ENCODE results near the gene IKZF2.

Gene IKZF2

DNA sequence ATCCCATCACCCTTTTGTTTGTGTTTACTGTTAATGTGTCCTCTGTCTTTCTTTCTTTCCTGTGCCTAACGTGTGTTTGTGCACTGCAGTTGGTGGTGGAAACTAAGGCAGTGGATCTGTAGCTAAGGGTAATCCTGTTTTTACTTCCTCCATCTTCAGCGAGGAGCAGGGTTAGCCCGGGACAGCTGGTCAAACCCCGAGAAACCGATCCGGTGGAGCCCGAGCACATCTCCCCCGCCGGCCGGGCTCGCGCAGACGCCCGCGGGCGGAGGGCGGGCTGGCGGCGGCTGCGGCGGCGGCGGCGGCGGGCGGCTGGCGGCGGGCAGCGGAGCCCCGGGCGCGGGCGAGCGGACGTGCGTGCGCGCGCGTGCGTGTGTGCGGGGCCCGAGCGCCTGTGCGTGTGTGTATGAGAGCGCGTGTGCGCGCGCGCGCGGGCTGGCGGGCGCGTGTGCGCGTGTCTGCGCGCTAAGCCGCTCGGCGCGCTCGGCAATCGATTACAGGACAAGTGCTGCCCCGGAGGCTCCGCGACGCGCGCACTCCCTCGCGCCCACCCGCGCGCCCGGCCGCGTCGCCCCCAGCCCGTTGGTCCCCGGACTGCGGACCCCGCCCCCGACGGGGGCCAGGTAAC lies at the start of gene IKZF2:
TSS of gene IKZF2 (minus strand) at position 176 of the 628 bp plus-strand sequence. CDS start 2,983 bp downstream, outside the sequence.
- peak; percentile 58 for DNase-seq (ENCODE audit: low spot score)

DNA sequence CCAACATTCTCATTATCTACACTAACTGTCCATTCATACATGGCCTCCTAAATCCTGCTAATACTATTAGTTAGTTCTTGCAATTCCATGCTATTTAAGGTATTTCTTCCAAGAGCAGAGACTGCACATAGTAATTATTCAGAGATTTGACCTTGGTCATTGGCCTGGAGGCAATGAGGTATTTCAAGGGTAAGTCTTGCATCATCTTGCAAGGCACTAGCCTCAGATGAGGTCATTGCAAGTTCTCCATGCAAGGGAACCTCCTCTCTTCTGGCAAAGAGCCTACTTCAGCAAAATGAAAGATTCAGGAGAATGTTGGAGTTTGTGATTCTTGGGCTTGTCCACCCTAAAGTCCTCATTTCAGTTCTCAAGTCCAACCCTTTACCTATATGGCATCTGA lies 48.5 kb upstream of the IKZF2 start:
- DNase-seq (ENCODE audit: low spot score): no peak

DNA sequence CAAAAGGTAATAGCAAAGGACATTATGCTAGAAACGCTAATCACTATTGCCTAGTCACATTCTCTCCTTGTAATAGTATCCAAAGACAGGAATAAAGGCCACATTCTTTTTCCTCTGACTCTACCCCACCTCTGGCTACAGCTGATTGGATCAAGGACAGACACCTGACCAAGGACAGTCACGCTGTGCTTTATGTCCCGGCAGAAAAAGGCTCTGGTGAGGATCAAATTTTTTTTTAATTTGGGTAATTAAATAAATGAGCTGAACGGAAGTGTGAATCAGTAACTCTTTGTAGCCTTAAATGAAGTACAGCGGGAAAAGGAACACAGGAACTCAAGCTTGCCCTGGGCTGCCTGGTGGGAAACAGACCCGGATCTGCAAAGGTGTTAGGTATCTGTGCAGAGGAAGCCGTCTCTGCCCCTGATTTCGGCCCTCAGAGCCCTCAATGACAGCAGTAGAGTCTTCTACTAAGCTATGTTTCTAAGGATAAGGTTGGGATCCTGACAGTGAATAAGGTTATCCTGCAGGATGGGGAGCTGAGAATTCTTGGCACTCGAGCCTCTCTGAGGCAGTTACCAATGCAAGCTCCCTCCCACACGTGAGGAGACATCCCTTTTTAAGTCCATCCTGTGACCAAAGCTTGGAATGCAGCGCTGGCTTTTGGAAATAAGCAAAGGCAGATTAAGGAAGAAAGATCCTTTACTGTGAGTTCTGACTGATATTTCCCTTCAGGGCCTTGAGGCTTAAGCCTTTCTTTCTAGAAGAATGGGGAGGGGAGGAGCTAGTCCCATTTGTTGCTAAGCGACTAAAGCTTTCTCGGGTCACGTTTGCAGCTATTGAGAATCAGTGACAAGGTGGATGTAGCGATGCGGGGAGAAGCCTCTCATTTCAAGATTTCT lies 37.8 kb upstream of the IKZF2 start:
- no peak for DNase-seq (ENCODE audit: low spot score)

DNA sequence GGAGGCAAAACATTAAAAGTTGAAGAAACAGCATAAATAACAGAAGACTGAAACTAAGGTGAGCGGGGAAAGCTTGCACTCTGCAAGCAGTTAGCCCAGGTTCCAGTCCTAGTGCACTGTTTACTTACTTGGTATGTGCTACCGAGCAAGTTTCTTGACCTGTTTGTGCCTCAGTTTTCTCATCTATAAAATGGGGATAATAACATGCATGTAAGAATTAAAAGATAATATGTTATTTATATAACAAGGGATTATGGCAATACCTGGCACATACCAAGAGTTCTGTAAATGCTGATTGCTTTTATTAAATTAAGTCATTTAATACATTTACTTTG lies 37.1 kb upstream of the IKZF2 start:
- no peak for DNase-seq (ENCODE audit: low spot score)

DNA sequence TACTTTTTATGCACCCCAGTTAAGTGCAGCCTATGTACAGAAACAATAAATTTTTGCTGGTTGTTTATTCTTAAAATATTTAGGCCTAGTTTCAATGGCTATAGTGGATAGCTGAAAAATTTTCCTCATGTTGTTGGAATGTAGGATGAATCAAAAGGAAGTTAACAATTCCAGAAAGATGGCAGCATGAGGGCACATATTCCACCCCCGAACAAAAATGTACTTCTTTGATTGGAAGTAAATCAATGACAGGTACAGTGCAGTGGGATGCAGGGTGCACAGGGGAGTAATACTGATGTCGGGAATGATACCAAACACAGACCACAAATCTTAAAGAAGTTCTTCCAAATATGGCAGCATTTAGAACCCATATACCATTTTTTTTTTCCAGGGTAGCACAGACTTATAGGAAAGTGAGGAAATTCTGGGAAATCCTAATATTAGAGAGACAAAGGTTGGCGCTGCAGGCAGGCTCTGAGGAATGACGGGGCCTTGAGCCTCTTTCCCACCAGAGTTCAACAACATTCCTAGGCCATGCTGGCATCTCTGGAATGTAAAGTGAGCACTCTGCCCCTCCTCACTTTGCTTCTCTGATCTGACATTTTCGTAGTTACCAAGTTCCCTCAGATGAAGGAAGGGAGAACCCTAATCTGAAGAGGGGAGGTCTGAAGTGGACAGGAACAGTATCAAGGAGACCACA lies 36.6 kb upstream of the IKZF2 start:
- DNase-seq (ENCODE audit: low spot score): no peak

DNA sequence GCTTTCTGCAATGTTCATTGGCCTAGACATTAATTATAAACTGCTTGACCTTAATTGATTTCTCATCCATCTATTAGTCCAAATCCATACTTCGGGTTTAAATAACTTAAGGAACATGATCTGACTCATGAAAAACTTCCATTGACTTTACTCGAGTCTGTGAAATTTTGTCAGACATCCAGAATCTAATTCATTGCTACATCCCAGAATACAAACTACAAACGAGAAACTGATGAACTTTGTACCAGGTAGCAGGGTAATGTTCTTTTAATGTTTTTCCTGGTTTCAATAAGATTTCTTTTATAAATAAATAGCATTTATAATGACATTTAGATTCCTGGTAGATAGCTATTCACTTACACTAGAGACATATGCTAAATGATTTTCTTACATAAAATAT lies 36.0 kb upstream of the IKZF2 start:
- DNase-seq (ENCODE audit: low spot score): no peak

DNA sequence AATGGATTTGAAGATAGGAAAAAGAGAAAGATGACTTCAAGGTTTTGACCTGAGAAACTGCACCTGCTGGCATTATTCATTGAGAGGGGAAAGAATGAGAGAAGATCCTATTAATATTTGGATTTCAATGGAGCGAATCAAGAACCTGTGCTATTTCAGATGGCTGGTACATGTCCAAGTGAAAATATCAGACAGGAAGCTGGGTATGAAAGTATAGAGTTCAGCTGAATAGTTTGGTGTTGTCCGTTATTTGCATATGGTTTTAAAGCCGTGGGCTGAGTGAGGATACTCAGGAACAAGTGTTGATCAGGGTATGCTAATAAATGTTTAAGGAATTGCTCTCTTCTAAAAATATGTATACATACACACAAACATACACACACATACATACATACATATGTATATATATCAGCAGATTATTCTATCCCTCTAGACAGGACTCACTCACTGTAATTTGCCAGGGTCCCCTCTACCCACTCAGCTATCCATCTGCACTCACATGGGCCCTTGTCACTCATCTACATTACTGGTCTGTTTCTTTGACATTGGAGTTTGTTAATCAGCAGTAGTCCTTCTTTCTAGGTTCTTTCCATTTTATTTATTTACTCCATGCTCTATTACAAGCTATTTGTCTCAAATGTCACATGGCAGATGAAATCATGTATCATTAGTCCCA lies 33.9 kb upstream of the IKZF2 start:
- no peak for DNase-seq (ENCODE audit: low spot score)

DNA sequence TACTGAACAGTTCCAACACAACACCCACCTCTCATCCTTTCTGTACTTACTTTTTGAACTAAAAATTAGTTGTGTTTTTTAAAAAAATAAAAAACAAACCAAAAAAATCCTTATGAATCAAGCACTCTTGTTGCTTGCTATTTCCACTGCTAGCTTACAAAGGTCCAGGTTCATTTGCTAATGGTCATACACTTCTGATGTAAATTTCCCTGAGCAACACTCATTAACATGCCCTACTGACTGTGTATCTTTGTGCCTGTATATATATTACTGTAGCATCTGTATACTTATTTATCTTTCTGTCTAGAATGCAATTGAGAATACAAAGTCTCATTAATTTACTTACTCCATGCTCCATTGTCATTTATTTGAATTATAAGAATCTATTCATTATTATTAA lies 30.3 kb upstream of the IKZF2 start:
- no peak for DNase-seq (ENCODE audit: low spot score)

DNA sequence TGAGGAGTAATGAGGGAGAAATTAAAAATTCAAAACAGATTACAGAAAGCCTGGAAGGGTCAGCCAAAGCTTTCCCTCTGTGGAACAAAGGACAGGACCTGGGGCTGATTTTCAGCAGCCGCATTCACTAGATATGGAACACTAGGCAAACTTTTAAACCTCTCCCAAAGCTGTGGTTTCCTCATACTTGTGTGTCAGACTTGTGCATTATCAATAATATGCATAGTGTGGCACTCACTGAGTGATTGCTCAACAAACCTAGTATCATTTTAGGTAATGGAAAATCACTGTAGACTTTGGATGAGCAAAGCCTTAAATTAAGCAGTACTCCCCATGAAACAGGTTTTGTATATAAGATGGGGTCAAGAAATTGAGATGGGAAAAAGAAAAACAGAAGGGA lies 26.3 kb upstream of the IKZF2 start:
- DNase-seq (ENCODE audit: low spot score): no peak

DNA sequence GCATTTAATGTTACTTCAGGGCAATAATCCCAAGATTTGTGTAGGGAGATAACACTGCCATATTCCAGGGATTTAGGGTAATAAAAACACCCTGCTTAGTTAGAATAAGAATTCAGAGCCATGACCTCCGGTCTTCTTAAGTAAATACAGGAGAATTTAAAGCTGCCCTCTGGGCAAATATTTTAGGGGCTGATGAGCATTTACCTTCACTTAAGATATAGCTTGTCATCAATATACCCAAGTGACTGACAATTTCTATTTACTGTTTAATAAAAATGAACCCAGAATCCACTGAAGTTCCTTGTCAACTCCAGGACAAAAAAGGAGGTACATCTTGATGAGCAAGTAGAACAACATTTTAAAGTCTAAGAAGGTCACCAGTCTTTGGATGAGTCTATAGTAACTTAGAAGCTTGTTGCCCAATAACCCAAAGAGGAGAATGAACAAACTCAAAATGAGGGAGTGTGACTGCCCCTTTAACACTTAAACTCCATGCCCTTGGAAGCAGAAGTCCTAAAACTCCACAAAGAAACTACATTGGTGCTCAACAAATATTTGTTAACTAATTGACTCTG lies 24.3 kb upstream of the IKZF2 start:
- DNase-seq (ENCODE audit: low spot score): no peak

DNA sequence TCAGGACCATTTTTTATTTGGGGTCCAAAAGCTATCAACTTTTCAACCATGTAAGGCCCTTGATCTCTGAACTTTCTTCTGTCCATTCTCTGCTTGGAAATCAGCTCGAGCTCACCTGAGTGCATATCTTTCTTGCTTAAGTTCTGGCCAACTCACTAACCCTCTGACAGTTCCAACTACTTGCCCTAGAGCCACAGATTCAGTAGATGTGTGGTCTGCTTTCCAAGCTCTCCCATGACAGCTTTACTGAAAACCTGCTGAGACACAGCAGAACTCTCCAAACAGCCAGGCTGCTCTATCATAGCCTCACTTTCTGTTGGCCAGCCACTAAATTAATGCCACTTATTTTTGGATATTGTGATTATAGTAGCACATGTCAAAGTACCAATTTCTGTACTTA lies 21.2 kb upstream of the IKZF2 start:
- DNase-seq (ENCODE audit: low spot score): no peak

DNA sequence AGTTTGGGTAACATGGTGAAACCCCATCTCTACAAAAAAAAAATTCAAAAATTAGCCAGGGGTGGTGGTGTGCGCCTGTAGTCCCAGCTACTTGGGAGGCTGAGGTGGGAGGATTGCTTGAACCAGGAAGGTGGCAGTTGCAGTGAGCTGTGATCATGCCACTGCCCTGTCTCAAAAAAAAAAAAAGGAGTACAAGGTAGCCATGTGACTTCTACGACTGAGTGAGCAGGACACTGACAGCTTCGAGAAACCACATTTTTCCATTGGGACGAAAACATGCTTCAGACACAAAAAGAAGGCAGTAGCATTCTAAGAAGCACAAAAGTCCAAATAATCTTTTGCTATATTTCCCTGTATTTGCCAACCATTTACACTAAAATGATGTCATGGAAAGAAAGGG lies 19.7 kb upstream of the IKZF2 start:
- DNase-seq (ENCODE audit: low spot score): no peak

DNA sequence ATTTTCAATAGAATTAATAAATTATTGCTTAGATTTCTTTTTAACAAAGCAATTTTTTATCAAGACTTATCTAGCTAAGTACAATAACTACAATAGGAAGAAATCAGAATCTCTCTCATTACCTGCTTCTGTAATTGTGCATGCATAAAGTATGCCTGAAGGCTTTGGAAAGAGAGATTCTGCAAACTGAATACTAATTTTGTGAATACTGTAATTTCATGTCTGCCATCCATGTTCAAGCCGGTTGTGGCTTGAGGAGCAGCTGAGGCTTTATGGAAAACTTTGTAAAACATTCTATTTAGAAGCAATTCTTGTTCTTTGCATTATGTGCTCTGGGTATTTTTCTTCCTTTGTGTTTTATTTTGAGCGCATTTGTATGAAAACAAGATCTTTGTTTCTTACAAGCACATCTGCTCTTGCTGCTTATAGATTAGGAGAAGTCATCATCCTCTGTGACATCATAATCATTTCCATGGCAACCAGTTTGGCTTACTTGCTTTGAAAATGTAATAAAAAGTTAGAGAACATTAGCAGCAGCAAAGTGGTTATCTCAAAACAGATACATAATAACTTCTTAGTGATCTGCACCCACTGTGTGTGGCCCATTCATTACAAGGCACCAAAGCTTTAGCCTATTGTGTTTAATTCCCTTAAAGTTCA lies 16.0 kb upstream of the IKZF2 start:
- DNase-seq (ENCODE audit: low spot score): no peak

DNA sequence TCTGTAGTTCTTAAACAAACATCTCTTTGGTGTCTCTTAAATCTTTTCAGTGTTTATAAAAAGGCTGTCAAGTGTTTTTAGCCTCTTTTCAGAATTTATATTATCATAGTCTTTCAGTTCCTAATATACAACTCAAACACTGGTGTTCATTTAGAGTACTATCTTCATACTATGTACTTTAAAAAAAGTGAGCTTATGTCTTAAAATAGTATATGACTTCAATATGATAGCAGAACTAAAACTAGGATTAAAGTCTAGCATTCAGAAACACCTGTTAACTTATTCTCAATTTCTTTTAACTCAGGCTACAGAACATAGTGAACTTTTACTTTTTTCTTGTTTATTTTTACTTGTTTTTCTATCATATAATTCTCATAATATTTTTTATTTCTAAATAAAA lies 14.7 kb upstream of the IKZF2 start:
- no peak for DNase-seq (ENCODE audit: low spot score)

DNA sequence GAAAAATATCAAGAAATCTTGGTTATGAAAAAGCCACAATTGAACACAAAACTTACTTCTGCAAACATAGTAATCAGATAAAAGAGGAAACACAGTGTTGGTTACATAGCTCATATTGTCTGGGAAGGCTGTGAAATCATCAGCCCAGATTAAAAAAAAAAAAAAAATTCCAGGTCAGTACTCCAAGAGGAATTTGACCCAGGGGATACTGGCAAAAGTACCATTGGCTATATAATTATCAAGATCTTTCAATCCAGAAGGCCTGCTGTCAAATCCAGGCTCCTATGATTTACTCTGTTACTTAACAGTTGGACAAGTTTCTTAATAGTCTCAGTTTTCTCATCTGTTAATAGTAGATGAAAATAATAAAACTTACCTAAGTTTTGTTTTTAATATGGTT lies 12.9 kb upstream of the IKZF2 start:
- no peak for DNase-seq (ENCODE audit: low spot score)

DNA sequence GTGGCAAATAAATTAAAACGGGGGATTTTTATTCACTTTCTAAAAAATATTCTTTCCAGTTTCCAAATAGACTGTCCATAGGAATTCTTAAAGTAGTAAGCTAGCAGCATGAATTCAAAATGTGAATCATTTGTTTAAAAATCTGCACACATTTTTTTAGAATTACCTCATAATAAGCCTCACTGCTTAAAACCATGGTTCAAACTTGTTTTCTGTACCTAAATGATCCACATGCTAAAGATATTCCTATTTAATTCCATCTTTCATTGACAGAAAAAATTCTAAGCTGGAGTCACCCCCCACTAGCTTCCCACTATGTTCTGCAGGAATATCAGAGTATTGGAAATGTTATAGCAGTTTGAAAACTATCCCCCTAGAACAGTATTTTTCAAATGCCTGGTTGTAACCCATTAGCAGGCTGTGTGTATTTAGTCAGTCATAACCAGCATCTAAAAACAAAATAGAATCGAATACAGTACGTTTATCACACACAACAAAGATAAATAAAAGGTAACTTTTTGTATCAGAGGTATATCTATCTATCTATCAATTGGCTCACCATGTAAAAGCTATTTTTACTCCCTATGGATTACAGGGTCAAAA lies 11.2 kb upstream of the IKZF2 start:
- no peak for DNase-seq (ENCODE audit: low spot score)

DNA sequence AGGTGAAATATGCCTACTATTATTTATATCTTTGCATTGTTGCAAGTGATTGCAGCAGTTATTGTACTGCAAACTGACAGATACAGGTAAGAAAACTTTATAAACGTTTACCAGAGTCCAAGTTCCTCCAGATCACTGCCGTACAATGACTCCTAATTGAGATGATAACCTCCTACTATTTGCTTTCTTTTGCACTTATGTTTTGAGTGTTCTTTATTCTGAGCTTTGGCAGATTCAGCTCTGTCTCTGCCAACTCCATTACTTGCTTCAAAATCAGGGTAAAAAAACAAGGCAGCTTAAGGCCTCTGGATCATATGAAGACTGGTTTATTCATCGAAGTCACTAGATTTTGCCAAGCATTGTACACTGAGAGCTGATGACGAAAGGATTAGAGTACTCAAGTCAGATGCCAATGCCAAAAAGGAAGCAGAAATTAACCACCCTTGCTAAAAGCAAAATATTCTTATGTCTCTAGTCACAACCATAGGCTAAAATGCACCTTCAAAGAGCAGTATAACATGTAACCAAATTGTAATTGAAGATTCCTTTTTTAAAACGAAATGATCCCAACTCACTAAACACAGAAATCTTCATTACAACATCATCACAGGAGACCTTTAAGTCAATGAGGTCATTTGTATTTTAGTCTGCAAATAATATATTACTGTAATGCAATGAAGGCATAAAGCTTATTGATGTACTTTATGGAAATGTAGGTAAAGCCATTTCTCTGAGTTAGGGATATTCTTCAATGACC lies 10.5 kb upstream of the IKZF2 start:
- no peak for DNase-seq (ENCODE audit: low spot score)

DNA sequence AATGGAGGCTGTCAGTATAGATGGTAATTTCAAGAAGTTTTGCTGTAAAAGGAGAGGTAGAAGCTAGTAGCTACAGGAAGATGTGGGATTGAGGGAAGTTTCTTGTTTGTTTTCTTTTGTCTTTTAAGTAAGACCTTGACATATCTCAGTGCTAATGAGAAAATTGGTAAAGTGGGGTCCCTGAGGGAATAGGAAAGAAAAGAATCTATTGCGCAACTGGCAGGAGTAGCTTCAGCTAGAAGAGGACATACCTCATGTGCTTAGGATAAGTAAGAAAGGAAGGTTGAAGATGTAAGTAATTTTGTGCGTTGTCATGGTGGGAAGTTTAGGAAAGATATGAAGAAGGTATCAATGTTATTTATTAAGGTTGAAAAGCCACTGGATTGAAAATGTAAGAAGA lies 8.4 kb upstream of the IKZF2 start:
- DNase-seq (ENCODE audit: low spot score): no peak

DNA sequence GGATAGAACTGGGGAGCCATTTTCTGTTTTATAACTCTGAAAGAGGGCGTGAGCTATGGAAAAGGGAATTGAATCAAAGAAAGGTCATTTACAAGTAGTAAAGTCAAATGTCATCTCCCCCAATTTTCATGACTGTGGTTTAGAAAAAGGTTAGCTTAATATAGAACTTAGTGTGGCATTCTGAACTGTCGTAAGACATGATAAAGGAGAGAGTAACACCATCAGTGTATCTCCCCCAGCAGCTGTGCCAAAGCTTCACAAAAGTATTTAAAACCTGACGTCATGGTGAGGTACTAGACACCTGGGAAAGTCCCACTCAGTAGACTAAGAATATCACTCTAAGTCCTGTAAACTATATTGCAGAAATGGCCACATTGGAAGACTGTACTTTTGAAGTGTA lies 5.8 kb upstream of the IKZF2 start:
- no peak for DNase-seq (ENCODE audit: low spot score)

DNA sequence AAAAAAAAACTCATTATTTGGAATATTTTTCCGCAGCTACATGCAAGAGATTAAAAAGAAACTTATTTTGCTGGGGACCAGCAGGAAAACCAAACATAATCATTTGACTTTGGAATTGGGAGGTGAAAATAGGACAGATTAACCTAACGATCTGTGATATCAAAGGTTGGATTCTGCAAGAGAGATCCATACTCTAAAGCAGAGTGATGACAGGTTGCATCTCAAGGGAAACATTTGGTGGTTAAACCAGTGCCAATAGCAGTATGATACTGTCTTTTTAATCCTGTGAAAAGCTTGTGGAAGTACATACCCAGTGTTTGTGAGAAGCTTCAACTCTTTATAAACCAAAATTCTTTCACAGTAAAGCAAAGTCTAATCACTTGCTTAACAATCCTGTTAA lies 5.3 kb upstream of the IKZF2 start:
- DNase-seq (ENCODE audit: low spot score): no peak

DNA sequence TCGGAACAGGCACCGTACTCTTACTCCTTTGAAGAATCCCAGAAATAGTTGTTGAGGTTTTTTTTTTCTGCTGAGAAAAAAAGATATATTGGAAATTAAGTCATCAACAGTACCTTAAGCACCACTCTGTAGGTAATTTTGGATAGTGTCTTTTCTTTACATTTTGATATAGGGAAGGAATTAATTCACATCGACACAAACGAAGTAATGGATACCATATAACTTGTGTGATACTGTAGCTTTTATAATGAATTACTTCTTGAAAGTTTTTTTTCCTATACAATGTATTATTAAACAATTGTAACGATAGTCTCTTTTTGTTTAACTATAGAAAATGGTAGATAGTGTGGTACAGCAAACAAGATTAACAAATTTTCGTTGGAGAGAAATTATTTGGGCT lies 1.5 kb upstream of the IKZF2 start:
- DNase-seq (ENCODE audit: low spot score): no peak

Data from CD4-positive, alpha-beta T cell treated with Interleukin-6 at 100 ng/mL for 8 hours (primary cell).